H1 (cell line): ENCODE measurements around the gene COG3. TPM values are rescaled to one million over a fixed set of nuclear protein-coding genes. Genes with fewer than 3 reads are reported as not detected.

ENCODE experiments used
- CTCF ChIA-PET: fragments of 300-600 bp; sonication (Branson Sonifier 250); formaldehyde crosslinking; loops from one replicate; lab custom pipeline; 2021; ENCODE audit not compliant: partially characterized antibody; lab: Charles Lee
- POLR2A ChIA-PET: fragments of 300-600 bp; sonication (Branson Sonifier 250); formaldehyde crosslinking; loops from one replicate; lab custom pipeline; 2021; ENCODE audit warnings: inconsistent platforms; ENCODE audit not compliant: partially characterized antibody; lab: Charles Lee
- DNase-seq, 2 experiments: peaks; one replicate each; pipeline versions ENCODE4 v3.0.0 to v3.0.0-alpha.2; 2010 to 2022; ENCODE audit warnings: low spot score in 2 of 2, low read depth in 1 of 2, mixed read lengths in 1 of 2
- FAIRE-seq: peaks from 2 replicates; lab custom pipeline; 2011; peaks lifted over from hg19 to GRCh38; lab: Jason Lieb, UNC
- H2AFZ ChIP-seq: 2 replicates; pipeline ENCODE4 v1.8.1; 2012; ENCODE audit warnings: low read length, inconsistent platforms
- H2AK5ac ChIP-seq: 2 replicates; pipeline ENCODE4 v1.6.1; 2013; ENCODE audit warnings: low read depth, low read length
- H2BK120ac ChIP-seq: replicated peaks from 2 replicates; pipeline ENCODE3; 2013; ENCODE audit warnings: low read depth, low read length, inconsistent platforms
- H2BK12ac ChIP-seq: 2 replicates; pipeline ENCODE4 v1.6.1; 2013; ENCODE audit warnings: low read depth, low read length
- H2BK15ac ChIP-seq: 2 replicates; pipeline ENCODE4 v1.6.1; 2013; ENCODE audit warnings: low read length
- H2BK20ac ChIP-seq: 2 replicates; pipeline ENCODE4 v1.6.1; 2013; ENCODE audit warnings: low read length
- H2BK5ac ChIP-seq: 2 replicates; pipeline ENCODE4 v1.6.1; 2013; ENCODE audit warnings: low read depth, low read length
- H3K14ac ChIP-seq: 2 replicates; pipeline ENCODE4 v1.6.1; 2013; ENCODE audit warnings: inconsistent platforms; ENCODE audit not compliant: insufficient read length
- H3K18ac ChIP-seq: 2 replicates; pipeline ENCODE4 v1.6.1; 2013; ENCODE audit warnings: low read length; ENCODE audit errors: extremely low read depth
- H3K23ac ChIP-seq: 2 replicates; pipeline ENCODE4 v1.6.1; 2013; ENCODE audit warnings: inconsistent platforms; ENCODE audit not compliant: insufficient read length
- H3K23me2 ChIP-seq: 2 replicates; pipeline ENCODE4 v1.6.1; 2013; ENCODE audit warnings: low read depth, low read length
- H3K27ac ChIP-seq: 2 replicates; pipeline ENCODE4 v1.6.1; 2011; ENCODE audit warnings: low read depth, low read length, inconsistent platforms
- H3K27me3 ChIP-seq, 4 experiments: replicated peaks in 1 of 4; 1 replicate in 1 of 4; 2 replicates in 3 of 4; pipeline versions ENCODE4 v1.6.1 to v1.8.1; 2011 to 2013; ENCODE audit warnings: low read length in 3 of 4, mild to moderate bottlenecking in 3 of 4, inconsistent platforms in 2 of 4, mixed read lengths in 2 of 4, moderate library complexity in 1 of 4; ENCODE audit not compliant: control insufficient read depth in 3 of 4, insufficient read depth in 3 of 4; ENCODE audit errors: extremely low read depth in 1 of 4
- H3K36me3 ChIP-seq, 4 experiments: 2 replicates each; pipeline versions ENCODE4 v1.6.1 to v1.8.1; 2011 to 2013; ENCODE audit warnings: mild to moderate bottlenecking in 4 of 4, low read length in 3 of 4, moderate library complexity in 2 of 4, control low read depth in 1 of 4, inconsistent platforms in 1 of 4; ENCODE audit not compliant: insufficient read depth in 4 of 4, control insufficient read depth in 2 of 4
- H3K4ac ChIP-seq: replicated peaks from 2 replicates; pipeline ENCODE3; 2013; ENCODE audit warnings: low read length, low read depth, mixed read lengths, inconsistent platforms; ENCODE audit not compliant: insufficient read length
- H3K4me1 ChIP-seq, 4 experiments: replicated peaks in 1 of 4; 1 replicate in 1 of 4; 2 replicates in 3 of 4; pipeline versions ENCODE4 v1.6.1 to v1.8.1; 2011 to 2013; ENCODE audit warnings: low read length in 3 of 4, inconsistent platforms in 2 of 4, mixed read lengths in 1 of 4; ENCODE audit not compliant: insufficient read depth in 4 of 4, control insufficient read depth in 3 of 4
- H3K4me2 ChIP-seq, 2 experiments: 2 replicates each; pipeline versions ENCODE4 v1.6.1 to v1.8.1; 2011 to 2013; ENCODE audit warnings: low read depth in 2 of 2, low read length in 2 of 2, control low read depth in 1 of 2, inconsistent platforms in 1 of 2, mild to moderate bottlenecking in 1 of 2; ENCODE audit not compliant: insufficient read depth in 1 of 2
- H3K4me3 ChIP-seq, 4 experiments: fragments of 200-600, 300-600 bp in 1 of 4; sonication (generic), shearing (Covaris generic), sonication (Bioruptor Twin) in 1 of 4; 2 replicates each; pipeline versions ENCODE4 v1.5.1 to v1.8.1; 2011 to 2016; ENCODE audit warnings: low read length in 4 of 4, low read depth in 3 of 4, control low read depth in 2 of 4, inconsistent platforms in 2 of 4, mild to moderate bottlenecking in 2 of 4, mixed read lengths in 1 of 4, moderate library complexity in 1 of 4; ENCODE audit not compliant: insufficient read depth in 2 of 4; ENCODE audit errors: extremely low read depth in 1 of 4
- H3K56ac ChIP-seq: replicated peaks from 2 replicates; pipeline ENCODE3; 2013; ENCODE audit warnings: low read depth, mild to moderate bottlenecking, mixed read lengths, low read length, inconsistent platforms; ENCODE audit not compliant: insufficient read length
- H3K79me1 ChIP-seq: 2 replicates; pipeline ENCODE4 v1.6.1; 2013; ENCODE audit warnings: low read depth, low read length, control low read depth
- H3K79me2 ChIP-seq, 2 experiments: 2 replicates each; pipeline versions ENCODE4 v1.6.1 to v1.8.1; 2012 to 2013; ENCODE audit warnings: low read length in 2 of 2, mild to moderate bottlenecking in 2 of 2, inconsistent platforms in 1 of 2; ENCODE audit not compliant: insufficient read depth in 2 of 2, control insufficient read depth in 1 of 2
- H3K9ac ChIP-seq, 4 experiments: replicated peaks in 1 of 4; 1 replicate in 1 of 4; 2 replicates in 3 of 4; pipeline versions ENCODE4 v1.6.1 to v1.8.1; 2011 to 2013; ENCODE audit warnings: low read depth in 3 of 4, low read length in 3 of 4, control low read depth in 2 of 4, mild to moderate bottlenecking in 2 of 4, moderate library complexity in 2 of 4, inconsistent platforms in 1 of 4; ENCODE audit errors: extremely low read depth in 1 of 4
- H3K9me3 ChIP-seq, 2 experiments: 2 replicates each; pipeline versions ENCODE4 v1.6.1 to v1.8.1; 2012 to 2013; ENCODE audit warnings: mild to moderate bottlenecking in 2 of 2, moderate library complexity in 2 of 2, control low read depth in 1 of 2, inconsistent platforms in 1 of 2, low read depth in 1 of 2, low read length in 1 of 2, mixed read lengths in 1 of 2; ENCODE audit not compliant: insufficient read depth in 2 of 2
- H4K20me1 ChIP-seq, 2 experiments: replicated peaks in 1 of 2; 2 replicates each; pipeline versions ENCODE3 to v1.8.1; 2011 to 2013; ENCODE audit warnings: inconsistent platforms in 2 of 2, low read length in 2 of 2, mild to moderate bottlenecking in 1 of 2; ENCODE audit not compliant: insufficient read depth in 2 of 2, control insufficient read depth in 1 of 2
- H4K5ac ChIP-seq: 2 replicates; pipeline ENCODE4 v1.6.1; 2013; ENCODE audit warnings: low read length, low read depth, mixed read lengths, inconsistent platforms; ENCODE audit not compliant: insufficient read length
- H4K8ac ChIP-seq: 2 replicates; pipeline ENCODE4 v1.8.0; 2013; ENCODE audit warnings: mild to moderate bottlenecking, moderate library complexity, low read length, inconsistent platforms; ENCODE audit not compliant: insufficient read depth; ENCODE audit errors: extremely low read depth
- H4K91ac ChIP-seq: replicated peaks from 2 replicates; pipeline ENCODE3; 2013; ENCODE audit warnings: low read length, mixed read lengths, inconsistent platforms; ENCODE audit not compliant: insufficient read length
- CEBPB ChIP-seq: IDR thresholded peaks from 2 replicates; pipeline ENCODE4 v1.6.1; 2012; ENCODE audit warnings: low read depth, low read length
- EGR1 ChIP-seq: IDR thresholded peaks from 2 replicates; pipeline ENCODE4 v1.6.1; 2011; ENCODE audit warnings: low read depth, low read length, borderline replicate concordance
- EP300 ChIP-seq, 2 experiments: IDR thresholded peaks; 1 replicate in 1 of 2; 2 replicates in 1 of 2; pipeline ENCODE4 v1.6.1; 2011 to 2012; ENCODE audit warnings: low read depth in 2 of 2, low read length in 2 of 2, mild to moderate bottlenecking in 2 of 2, borderline replicate concordance in 1 of 2, inconsistent platforms in 1 of 2, moderate library complexity in 1 of 2
- HDAC2 ChIP-seq, 2 experiments: fragments of 300-600 bp in 1 of 2; sonication (generic) in 1 of 2; IDR thresholded peaks; 2 replicates each; pipeline ENCODE4 v1.6.1; 2011 to 2012; ENCODE audit warnings: low read depth in 2 of 2, low read length in 2 of 2, mild to moderate bottlenecking in 2 of 2, moderate library complexity in 2 of 2, borderline replicate concordance in 1 of 2, inconsistent platforms in 1 of 2
- KDM5A ChIP-seq: fragments of 200-600 bp; IDR thresholded peaks from 2 replicates; pipeline ENCODE4 v1.7.1; 2012; ENCODE audit warnings: mild to moderate bottlenecking, low read length, inconsistent platforms, mixed read lengths
- POLR2AphosphoS5 ChIP-seq: IDR thresholded peaks from 2 replicates; pipeline ENCODE4 v1.6.1; 2011; ENCODE audit warnings: low read depth, low read length
- RBBP5 ChIP-seq: IDR thresholded peaks from 2 replicates; pipeline ENCODE4 v1.7.1; 2012; ENCODE audit warnings: low read depth, mild to moderate bottlenecking, inconsistent platforms, low read length, moderate library complexity, borderline replicate concordance
- SIN3A ChIP-seq, 2 experiments: IDR thresholded peaks in 1 of 2; conservative IDR thresholded peaks in 1 of 2; 2 replicates each; pipeline ENCODE4 v1.6.1; 2011 to 2012; ENCODE audit warnings: low read length in 2 of 2, improper control_type of control experiment in 1 of 2, low read depth in 1 of 2, mild to moderate bottlenecking in 1 of 2
- TBP ChIP-seq: IDR thresholded peaks from 2 replicates; pipeline ENCODE4 v1.6.1; 2011; ENCODE audit warnings: low read depth, low read length, improper control_type of control experiment
- WGBS, 2 experiments: shearing (Covaris generic) in 1 of 2; methylation state at CpG; one replicate each; pipeline versions ENCODE4 v1.1.6 to v1.1.7; 2013 to 2015; ENCODE audit warnings: low lambda C conversion rate in 2 of 2, mixed read lengths in 2 of 2, inconsistent platforms in 1 of 2, low coverage in 1 of 2, missing lambda C conversion rate in 1 of 2; ENCODE audit not compliant: insufficient replicate concordance in 2 of 2, insufficient coverage in 1 of 2, insufficient read length in 1 of 2; ENCODE audit errors: extremely low coverage in 1 of 2, missing lambda C conversion rate in 1 of 2; 5-methylcytosine and 5-hydroxymethylcytosine counted together
- polyA plus RNA-seq, 7 experiments: library from polyadenylated mRNA; depleted of rRNA in 3 of 7; stranded (reverse) in 5 of 7; unstranded in 2 of 7; fragments of >200 nt in 5 of 7; fragments of 200-250 nt in 2 of 7; gene quantifications; 1 replicate in 5 of 7; 2 replicates in 1 of 7; 4 replicates in 1 of 7; pipeline versions ENCODE4 v1.2.1 to v1.2.3, GENCODE V29; 2011 to 2013; ENCODE audit warnings: missing spikeins in 2 of 7, mixed read lengths in 2 of 7
- total RNA-seq: library from RNA; stranded (reverse); fragmentation: NEBNext Ultra II Directional; extraction: Animal tissue kit (Norgen Biotek cat#: 25700); gene quantifications from 2 replicates; pipeline ENCODE4 v1.2.1, GENCODE V29; 2021

Gene COG3
- total and polyA plus RNA-seq, 2 of the 8 experiments (the other 6 are each of a cell fraction or from before 2014, with no cell fraction given) = 12.7 to 13.5 TPM

- H3K4me1 ChIP-seq = no peaks in the 10 kb centered on the region
Observed at GRCh38 chr13:45479661-45480060, 14.9 kb downstream of the COG3 start.

More at GRCh38 chr13:45479661-45480060, 14.9 kb downstream of the COG3 start:
- ChIA-PET POLR2A (no interaction called here), CTCF (interaction anchor here (1.5 kb wide), 1 partner anchor 10 kb away, joined by 4 read pairs; no protein-coding TSS in a partner anchor)
- H2AK5ac ChIP-seq = no peak overlapping the region
- H3K4ac ChIP-seq = no peak overlapping the region
- H2BK15ac ChIP-seq = no peak overlapping the region
- no peaks in the 10 kb centered on the region for H3K79me1 ChIP-seq
- no peak for DNase-seq
- H3K23ac ChIP-seq = no peak overlapping the region
- no peaks in the 10 kb centered on the region for H3K23me2 ChIP-seq
- H3K27me3 ChIP-seq = no peaks in the 10 kb centered on the region
- no peak overlapping the region for H4K8ac ChIP-seq
- no peak overlapping the region for H2BK12ac ChIP-seq
- no peak overlapping the region for H3K4me2 ChIP-seq
- H3K56ac ChIP-seq = no peak overlapping the region
- no peak overlapping the region for H2BK20ac ChIP-seq
- H3K36me3 ChIP-seq = peaks cover 2 to 34% (median 11%) of the 10 kb centered on the region in 4 experiments; a peak in 6 of 8 replicates
- H3K9me3 ChIP-seq = 0 out of 4 replicates have a peak, but pooled peaks cover 0 to 2% of the 10 kb centered on the region in 2 experiments
- H4K5ac ChIP-seq = no peak overlapping the region
- H2BK120ac ChIP-seq = no peak overlapping the region
- no peak overlapping the region for H3K9ac ChIP-seq
- H3K14ac ChIP-seq = no peak overlapping the region
- no peak overlapping the region for H2BK5ac ChIP-seq
- no peak overlapping the region for H2AFZ ChIP-seq
- no peaks in the 10 kb centered on the region for H4K20me1 ChIP-seq
- H3K79me2 ChIP-seq = peaks cover 0 to 9% of the 10 kb centered on the region in 2 experiments; a peak in 2 of 4 replicates
- H3K27ac ChIP-seq = no peak overlapping the region
- H4K91ac ChIP-seq = no peak overlapping the region
- 83% methylated on average over 2 of the region's 2 CpGs; no CpG with 5 or more reads in 1 of the 2 experiments for WGBS, 2 experiments
- H3K18ac ChIP-seq = no peak overlapping the region
- TF ChIP-seq KDM5A = no peak
- no peak for TF ChIP-seq EGR1
- no peak for TF ChIP-seq TBP
- TF ChIP-seq HDAC2 (IDR thresholded peaks at IDR 0.05; ENCODE audit: borderline replicate concordance in 1 of 2, low read depth in 2 of 2, low read length in 2 of 2) = no peak
- no peak for TF ChIP-seq CEBPB
- TF ChIP-seq SIN3A (conservative IDR thresholded peaks at IDR 0.05 in 1 of 2, IDR thresholded peaks at IDR 0.05 in 1 of 2; ENCODE audit: low read depth in 1 of 2, low read length in 2 of 2) = no peak
- no peak for TF ChIP-seq RBBP5
- TF ChIP-seq EP300 (IDR thresholded peaks at IDR 0.05; ENCODE audit: borderline replicate concordance in 1 of 2, low read depth in 2 of 2, low read length in 2 of 2) = no peak
- no peak for TF ChIP-seq POLR2AphosphoS5
- TF ChIP-seq, all 59 proteins: peak for 0
- H3K4me3 ChIP-seq = no peak overlapping the region
- no peak for FAIRE-seq
